ENCODE measurements around the gene TNFRSF9. TPM values are rescaled to one million over a fixed set of nuclear protein-coding genes. Genes with fewer than 3 reads are reported as not detected.

The TNFRSF9 gene
- total and polyA plus RNA-seq, 12 donors: 0.03 to 0.83 (median 0.13) TPM; not detected in 4

GRCh38 chr1:7873801-7874795 lies 66.5 kb downstream of the TNFRSF9 start:
- Histone ChIP-seq H3K4me1 (replicated peaks in 1 of 2) (no peaks in the 10 kb centered on the region), H3K27me3 (no peaks in the 10 kb centered on the region), H3K4me3 (no peak overlapping the region), H3K36me3 (replicated peaks in 1 of 2) (no peaks in the 10 kb centered on the region), H3K27ac (no peak overlapping the region), H3K9me3 (replicated peaks in 1 of 3) (no peaks in the 10 kb centered on the region)
- intact Hi-C loops (cut with DNase I): no loop called here
- TF ChIP-seq POLR2A (IDR thresholded peaks at IDR 0.05): no peak
- no peak for TF ChIP-seq CTCF (IDR thresholded peaks at IDR 0.05)
- DNase-seq: peak in 1 of 7 donors; percentile 23
- 62 to 82% (median 79%) methylated on average over 5 to 11 of the region's 11 CpGs for WGBS, 4 donors

DNA sequence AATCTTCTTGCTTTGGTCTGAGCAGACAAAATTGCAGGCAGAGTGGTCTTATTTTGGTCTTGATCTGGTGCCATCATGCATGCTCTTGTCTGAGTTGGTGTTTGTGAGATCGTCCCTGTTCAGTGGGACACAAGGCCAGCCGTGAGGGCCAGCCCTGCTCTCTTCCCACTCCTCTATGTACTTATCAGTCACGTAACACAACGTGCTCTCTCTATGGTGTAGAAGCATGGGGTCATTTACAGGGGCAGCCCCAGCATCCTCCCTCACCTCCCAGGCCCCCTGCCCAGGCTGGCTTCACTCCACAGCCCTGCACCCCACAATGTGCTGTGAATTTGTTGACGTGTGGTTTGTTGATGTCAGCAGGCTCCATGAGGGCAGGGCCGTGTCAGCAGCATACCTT lies 69.5 kb downstream of the TNFRSF9 start:
- H3K27ac ChIP-seq: no peak overlapping the region
- no peaks in the 10 kb centered on the region for H3K27me3 ChIP-seq
- no peaks in the 10 kb centered on the region for H3K9me3 ChIP-seq (replicated peaks in 1 of 3)
- 73 to 82% (median 79%) methylated on average over 6 of the region's 6 CpGs for WGBS, 4 donors
- H3K4me3 ChIP-seq: no peak overlapping the region
- DNase-seq: peak in 1 of 7 donors; percentile 9
- TF ChIP-seq CTCF (IDR thresholded peaks at IDR 0.05) (no peak), POLR2A (IDR thresholded peaks at IDR 0.05) (no peak)
- no peaks in the 10 kb centered on the region for H3K36me3 ChIP-seq (replicated peaks in 1 of 2)
- H3K4me1 ChIP-seq (replicated peaks in 1 of 2): no peaks in the 10 kb centered on the region
- intact Hi-C loops (cut with DNase I): no loop called here

- Histone ChIP-seq H3K27ac (no peak overlapping the region), H3K9me3 (replicated peaks in 1 of 3) (no peaks in the 10 kb centered on the region), H3K4me3 (no peak overlapping the region), H3K36me3 (replicated peaks in 1 of 2) (no peaks in the 10 kb centered on the region), H3K27me3 (no peaks in the 10 kb centered on the region), H3K4me1 (replicated peaks in 1 of 2) (no peaks in the 10 kb centered on the region)
- DNase-seq: peak; percentile 24 to 67 (median 56)
- WGBS, 4 donors: 57 to 77% (median 62%) methylated on average over 16 of the region's 16 CpGs
- intact Hi-C loops (cut with DNase I): no loop called here
- TF ChIP-seq POLR2A (IDR thresholded peaks at IDR 0.05) (no peak), CTCF (IDR thresholded peaks at IDR 0.05) (no peak)
These were observed 71.3 kb downstream of the TNFRSF9 start for GRCh38 chr1:7869136-7869920.
